Suprapubic skin (tissue), 4 donors: Measurements from ENCODE around the gene HORMAD2. TPM values are rescaled to one million over a fixed set of nuclear protein-coding genes. Genes with fewer than 3 reads are reported as not detected.

ENCODE experiments used
- DNase-seq, 2 donors: peaks; one replicate each; pipeline ENCODE4 v3.0.0-alpha.2; 2019; ENCODE audit warnings: low spot score in 2 of 2
- H3K27ac ChIP-seq: fragments of 200-600 bp; sonication (generic); one replicate; pipeline ENCODE4 v1.5.1; 2019
- H3K27me3 ChIP-seq: fragments of 200-600 bp; sonication (generic); one replicate; pipeline ENCODE4 v1.5.1; 2019
- H3K36me3 ChIP-seq: fragments of 200-600 bp; sonication (generic); one replicate; pipeline ENCODE4 v1.5.1; 2019
- H3K4me1 ChIP-seq: fragments of 200-600 bp; sonication (generic); one replicate; pipeline ENCODE4 v1.5.1; 2019
- H3K4me3 ChIP-seq: fragments of 200-600 bp; sonication (generic); one replicate; pipeline ENCODE4 v1.5.1; 2019; ENCODE audit warnings: mild to moderate bottlenecking
- H3K9me3 ChIP-seq: fragments of 200-600 bp; sonication (generic); one replicate; pipeline ENCODE4 v1.5.1; 2019
- EP300 ChIP-seq: sonication (generic); formaldehyde crosslinking; IDR thresholded peaks from one replicate; pipeline ENCODE4 v1.6.1; 2017; ENCODE audit warnings: antibody characterized with exemption
- POLR2A ChIP-seq, 2 donors: fragments of 450-650 bp; IDR thresholded peaks; one replicate each; pipeline ENCODE4 v1.6.1; 2017; ENCODE audit warnings: antibody characterized with exemption in 2 of 2, mild to moderate bottlenecking in 2 of 2, moderate library complexity in 2 of 2
- POLR2AphosphoS5 ChIP-seq, 3 donors: sonication (generic); formaldehyde crosslinking; IDR thresholded peaks; one replicate each; pipeline ENCODE4 v1.6.1; 2017; ENCODE audit warnings: antibody characterized with exemption in 3 of 3
- WGBS: methylation state at CpG from one replicate; pipeline ENCODE4 v1.1.5; 2018; 5-methylcytosine and 5-hydroxymethylcytosine counted together
- total RNA-seq, 4 donors: library from RNA; depleted of rRNA; stranded (reverse); fragments of >200 nt; gene quantifications; one replicate each; pipeline ENCODE4 v1.1.0, GENCODE V29; 2016
- TF ChIP-seq, protein P1 (sequence below), 2 donors: fragments of 200-600 bp in 1 of 2; fragments of 450-650 bp in 1 of 2; sonication (generic) in 1 of 2; IDR thresholded peaks; one replicate each; pipeline ENCODE4 v1.5.1; 2016 to 2019; ENCODE audit warnings: antibody characterized with exemption in 2 of 2, mild to moderate bottlenecking in 1 of 2, moderate library complexity in 1 of 2

The HORMAD2 gene
- total RNA-seq, 4 donors from 2014 or later: not detected

DNA sequence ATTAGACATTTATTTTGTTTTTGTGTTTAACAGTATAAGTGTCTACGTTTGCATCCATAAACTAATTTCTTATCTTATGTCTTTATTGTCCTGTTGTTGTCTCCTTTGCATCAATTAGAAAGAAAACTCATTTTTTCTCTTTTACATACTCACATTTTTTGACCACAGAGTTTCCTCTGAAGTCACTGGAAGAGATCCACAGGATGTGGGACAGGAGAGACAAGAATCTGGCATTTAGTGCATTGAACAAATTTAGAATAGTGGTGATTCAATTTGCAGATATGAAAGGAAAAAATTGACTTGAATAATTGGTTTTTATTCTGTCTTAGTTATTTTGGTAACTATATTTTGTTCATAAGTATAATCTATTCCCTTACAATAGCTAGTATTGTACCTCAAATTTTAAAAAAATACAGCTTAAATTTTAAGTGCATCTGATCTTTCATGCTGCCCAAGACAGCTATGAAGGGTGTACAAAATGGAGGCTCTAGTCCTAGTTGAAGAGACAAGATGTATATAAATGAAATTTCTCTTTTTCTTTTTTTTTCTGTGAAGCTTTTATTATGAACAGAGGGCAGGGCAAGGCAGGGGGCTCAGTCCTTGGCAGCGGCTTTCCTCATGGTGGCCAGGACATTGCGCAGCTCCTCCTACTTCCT lies 24.4 kb downstream of the HORMAD2 start:
- Histone ChIP-seq H3K27me3 (peaks cover 4% of the 10 kb centered on the region), H3K9me3 (no peaks in the 10 kb centered on the region), H3K27ac (no peak overlapping the region), H3K4me3 (no peak overlapping the region), H3K36me3 (no peaks in the 10 kb centered on the region), H3K4me1 (no peaks in the 10 kb centered on the region)
- no peak for DNase-seq
- 90% methylated on average over 3 of the region's 3 CpGs for WGBS
- no peak for TF ChIP-seq POLR2AphosphoS5 (IDR thresholded peaks at IDR 0.05)
- no peak for TF ChIP-seq POLR2A (IDR thresholded peaks at IDR 0.05)
- TF ChIP-seq, protein P1, sequence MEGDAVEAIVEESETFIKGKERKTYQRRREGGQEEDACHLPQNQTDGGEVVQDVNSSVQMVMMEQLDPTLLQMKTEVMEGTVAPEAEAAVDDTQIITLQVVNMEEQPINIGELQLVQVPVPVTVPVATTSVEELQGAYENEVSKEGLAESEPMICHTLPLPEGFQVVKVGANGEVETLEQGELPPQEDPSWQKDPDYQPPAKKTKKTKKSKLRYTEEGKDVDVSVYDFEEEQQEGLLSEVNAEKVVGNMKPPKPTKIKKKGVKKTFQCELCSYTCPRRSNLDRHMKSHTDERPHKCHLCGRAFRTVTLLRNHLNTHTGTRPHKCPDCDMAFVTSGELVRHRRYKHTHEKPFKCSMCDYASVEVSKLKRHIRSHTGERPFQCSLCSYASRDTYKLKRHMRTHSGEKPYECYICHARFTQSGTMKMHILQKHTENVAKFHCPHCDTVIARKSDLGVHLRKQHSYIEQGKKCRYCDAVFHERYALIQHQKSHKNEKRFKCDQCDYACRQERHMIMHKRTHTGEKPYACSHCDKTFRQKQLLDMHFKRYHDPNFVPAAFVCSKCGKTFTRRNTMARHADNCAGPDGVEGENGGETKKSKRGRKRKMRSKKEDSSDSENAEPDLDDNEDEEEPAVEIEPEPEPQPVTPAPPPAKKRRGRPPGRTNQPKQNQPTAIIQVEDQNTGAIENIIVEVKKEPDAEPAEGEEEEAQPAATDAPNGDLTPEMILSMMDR (IDR thresholded peaks at IDR 0.05): no peak
- TF ChIP-seq EP300: no peak

DNA sequence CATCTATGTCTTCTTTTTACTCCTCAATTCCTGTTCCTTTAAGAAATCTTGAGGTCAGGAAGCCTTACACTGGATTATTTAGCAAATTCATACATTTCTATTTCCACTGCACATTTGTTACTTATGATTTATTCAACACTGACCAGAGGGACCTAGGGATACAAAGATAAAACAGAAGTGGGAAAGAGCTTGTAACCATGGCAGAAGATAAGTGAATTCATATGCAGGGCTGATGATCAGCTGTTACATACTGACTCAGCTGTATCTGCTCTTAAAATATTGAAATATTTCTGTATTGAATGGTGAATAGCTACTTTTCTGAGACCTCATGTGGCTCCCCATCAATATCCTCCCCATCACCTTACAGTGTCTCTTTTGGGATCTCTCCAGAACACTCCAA lies 25.2 kb downstream of the HORMAD2 start:
- Histone ChIP-seq H3K9me3 (no peaks in the 10 kb centered on the region), H3K36me3 (no peaks in the 10 kb centered on the region), H3K4me1 (no peaks in the 10 kb centered on the region), H3K27me3 (peaks cover 4% of the 10 kb centered on the region), H3K27ac (no peak overlapping the region), H3K4me3 (no peak overlapping the region)
- TF ChIP-seq POLR2AphosphoS5 (IDR thresholded peaks at IDR 0.05) (no peak), EP300 (no peak), POLR2A (IDR thresholded peaks at IDR 0.05) (no peak)
- TF ChIP-seq, protein P1 (IDR thresholded peaks at IDR 0.05): no peak
- no peak for DNase-seq

DNA sequence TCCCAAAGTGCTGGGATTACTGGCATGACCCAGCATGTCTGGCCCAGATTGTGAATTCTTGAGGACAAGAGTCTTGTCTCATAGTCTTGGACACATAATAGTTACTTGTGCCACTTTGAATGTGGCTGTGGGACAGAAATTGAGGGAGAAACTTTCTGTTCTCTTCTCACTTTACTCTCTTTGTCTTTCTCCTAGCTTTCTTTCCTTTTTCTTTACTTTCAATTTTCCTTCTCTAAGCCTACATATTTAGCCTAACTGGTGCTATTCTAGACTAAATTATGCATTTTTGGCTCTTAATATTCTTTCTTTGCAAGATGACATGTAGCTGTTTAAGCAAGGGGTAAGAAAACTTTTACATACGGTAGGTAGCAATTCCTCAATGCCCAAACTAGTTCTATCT lies 33.2 kb downstream of the HORMAD2 start:
- no peak for DNase-seq
- TF ChIP-seq POLR2A (IDR thresholded peaks at IDR 0.05): no peak
- no peak for TF ChIP-seq EP300
- no peak for TF ChIP-seq POLR2AphosphoS5 (IDR thresholded peaks at IDR 0.05)
- TF ChIP-seq, protein P1 (IDR thresholded peaks at IDR 0.05): no peak
- Histone ChIP-seq H3K4me1 (no peaks in the 10 kb centered on the region), H3K4me3 (no peak overlapping the region), H3K36me3 (no peaks in the 10 kb centered on the region), H3K9me3 (no peaks in the 10 kb centered on the region), H3K27ac (no peak overlapping the region), H3K27me3 (no peaks in the 10 kb centered on the region)
- WGBS: 83% methylated on average over 1 of the region's 1 CpG

DNA sequence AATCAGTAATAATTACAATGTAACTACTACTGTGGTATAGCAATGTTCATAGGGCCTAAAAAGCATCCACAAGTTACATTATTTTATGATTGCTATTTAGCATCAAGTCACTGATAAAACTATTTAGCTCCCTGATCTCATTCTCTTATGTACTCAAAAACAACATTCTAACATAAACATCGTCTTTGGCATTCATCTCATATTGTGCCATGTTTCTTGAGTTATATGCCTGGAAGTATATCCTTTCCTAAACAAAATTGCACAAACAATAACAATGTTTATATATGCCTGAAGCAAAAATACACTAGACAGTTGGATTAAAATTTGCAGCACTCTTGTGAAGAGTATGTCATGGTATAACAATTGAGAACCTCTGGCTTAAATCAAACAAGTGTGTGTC lies 34.1 kb downstream of the HORMAD2 start:
- 82% methylated on average over 1 of the region's 1 CpG for WGBS
- Histone ChIP-seq H3K4me3 (no peak overlapping the region), H3K4me1 (no peaks in the 10 kb centered on the region), H3K27me3 (no peaks in the 10 kb centered on the region), H3K36me3 (no peaks in the 10 kb centered on the region), H3K9me3 (no peaks in the 10 kb centered on the region), H3K27ac (no peak overlapping the region)
- TF ChIP-seq POLR2AphosphoS5 (IDR thresholded peaks at IDR 0.05): no peak
- no peak for TF ChIP-seq POLR2A (IDR thresholded peaks at IDR 0.05)
- TF ChIP-seq, protein P1 (IDR thresholded peaks at IDR 0.05): no peak
- TF ChIP-seq EP300: no peak
- no peak for DNase-seq

DNA sequence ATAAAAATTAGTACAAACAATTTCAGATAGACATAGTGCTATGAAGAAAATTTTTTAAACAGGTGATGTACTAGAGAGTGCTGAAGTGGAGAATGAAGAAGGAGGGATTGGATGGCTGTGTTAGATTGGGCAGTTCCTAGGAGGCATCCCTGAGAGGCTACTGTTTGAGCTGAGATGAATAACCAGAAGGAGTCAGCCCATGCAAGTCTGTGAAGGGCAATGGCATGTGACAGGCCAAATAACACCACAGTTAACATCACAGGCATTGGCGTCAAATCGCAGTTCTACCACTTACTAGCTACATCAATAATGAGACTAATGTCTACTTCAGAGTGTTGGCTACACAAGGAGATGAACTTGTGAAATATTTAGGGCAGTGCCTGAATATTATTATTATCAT lies 35.4 kb downstream of the HORMAD2 start:
- Histone ChIP-seq H3K27ac (no peak overlapping the region), H3K27me3 (no peaks in the 10 kb centered on the region), H3K4me3 (no peak overlapping the region), H3K9me3 (no peaks in the 10 kb centered on the region), H3K4me1 (no peaks in the 10 kb centered on the region), H3K36me3 (no peaks in the 10 kb centered on the region)
- no peak for DNase-seq
- 90% methylated on average over 2 of the region's 2 CpGs for WGBS
- TF ChIP-seq EP300: no peak
- no peak for TF ChIP-seq POLR2A (IDR thresholded peaks at IDR 0.05)
- TF ChIP-seq POLR2AphosphoS5 (IDR thresholded peaks at IDR 0.05): no peak
- TF ChIP-seq, protein P1 (IDR thresholded peaks at IDR 0.05): no peak
